GM19099 (cell line): ENCODE results near the gene ZNF440.

Source experiments
- POLR2A ChIP-seq: IDR thresholded peaks from 3 replicates; pipeline ENCODE4 v1.6.1; 2011; ENCODE audit warnings: low read depth; ENCODE audit not compliant: insufficient read length; ENCODE audit errors: extremely low read depth

ZNF440 gene

GRCh38 chr19:11814029-11814699 lies at the start of gene ZNF440:
Gene ZNF440 (plus strand): TSS chr19:11814273. CDS start chr19:11814448, 175 bp downstream.
- TF ChIP-seq POLR2A: peak; percentile 92

GRCh38 chr19:11766597-11767591 lies 47.2 kb upstream of the ZNF440 start, which contains the start of gene ZNF441:
Gene ZNF441 (plus strand): TSS chr19:11767000. CDS start chr19:11767194, 194 bp downstream.
- peak; percentile 80 for TF ChIP-seq POLR2A

- no peak for TF ChIP-seq POLR2A
Observed at GRCh38 chr19:11767633-11768133, 46.4 kb upstream of the ZNF440 start.

GRCh38 chr19:11769995-11770394 lies 44.1 kb upstream of the ZNF440 start:
- no peak for TF ChIP-seq POLR2A

- no peak for TF ChIP-seq POLR2A
Observed at GRCh38 chr19:11780431-11781020, 33.5 kb upstream of the ZNF440 start.

- TF ChIP-seq POLR2A: no peak
Observed at GRCh38 chr19:11781295-11782057, 32.6 kb upstream of the ZNF440 start.

- TF ChIP-seq POLR2A: no peak
Observed at GRCh38 chr19:11783767-11784166, 30.3 kb upstream of the ZNF440 start.

- no peak for TF ChIP-seq POLR2A
Observed at GRCh38 chr19:11784356-11784755, 29.7 kb upstream of the ZNF440 start.

- TF ChIP-seq POLR2A: no peak
Observed at GRCh38 chr19:11787536-11787935, 26.5 kb upstream of the ZNF440 start.

GRCh38 chr19:11792942-11793341 lies 21.1 kb upstream of the ZNF440 start:
- TF ChIP-seq POLR2A: no peak

GRCh38 chr19:11797491-11797890 lies 16.6 kb upstream of the ZNF440 start:
- no peak for TF ChIP-seq POLR2A

- TF ChIP-seq POLR2A: peak; percentile 55
Observed at GRCh38 chr19:11798391-11799330, 15.4 kb upstream of the ZNF440 start, which contains the start of gene ZNF491. Gene ZNF491 (plus strand): TSS chr19:11798523. CDS start chr19:11805954, 7,431 bp downstream.
